ENCODE data around the gene ADTRP. TPM values are rescaled to one million over a fixed set of nuclear protein-coding genes. Genes with fewer than 3 reads are reported as not detected.

ADTRP gene
- total and polyA plus RNA-seq, 2 of the 13 experiments (the other 11 are each of a cell fraction or from before 2014, with no cell fraction given), result not detected

GRCh38 chr6:11771473-11772048, 7.0 kb downstream of the ADTRP start (continued):
- TF ChIP-seq ZBTB20 (CRISPR knock-in tag; IDR thresholded peaks at IDR 0.05; ENCODE audit: borderline replicate concordance, low read depth), result no peak
- TF ChIP-seq KLF11 (CRISPR knock-in tag; IDR thresholded peaks at IDR 0.05), result no peak
- TF ChIP-seq ZNF619 (CRISPR knock-in tag; IDR thresholded peaks at IDR 0.05), result no peak
- TF ChIP-seq ZNF782 (CRISPR knock-in tag; IDR thresholded peaks at IDR 0.05; ENCODE audit: borderline replicate concordance), result no peak
- TF ChIP-seq CSRNP1 (CRISPR knock-in tag; IDR thresholded peaks at IDR 0.05), result no peak
- no peak for TF ChIP-seq HMGXB3 (CRISPR knock-in tag; IDR thresholded peaks at IDR 0.05; ENCODE audit: borderline replicate concordance)

All from HepG2 (cell line).